IPS-NIHi7 (cell line): ENCODE measurements around the gene NCOR2.

Source experiments
- DNase-seq: peaks from one replicate; pipeline ENCODE4 v3.0.0; 2012; ENCODE audit warnings: mixed read lengths; ENCODE audit errors: extremely low spot score

The NCOR2 gene

DNA sequence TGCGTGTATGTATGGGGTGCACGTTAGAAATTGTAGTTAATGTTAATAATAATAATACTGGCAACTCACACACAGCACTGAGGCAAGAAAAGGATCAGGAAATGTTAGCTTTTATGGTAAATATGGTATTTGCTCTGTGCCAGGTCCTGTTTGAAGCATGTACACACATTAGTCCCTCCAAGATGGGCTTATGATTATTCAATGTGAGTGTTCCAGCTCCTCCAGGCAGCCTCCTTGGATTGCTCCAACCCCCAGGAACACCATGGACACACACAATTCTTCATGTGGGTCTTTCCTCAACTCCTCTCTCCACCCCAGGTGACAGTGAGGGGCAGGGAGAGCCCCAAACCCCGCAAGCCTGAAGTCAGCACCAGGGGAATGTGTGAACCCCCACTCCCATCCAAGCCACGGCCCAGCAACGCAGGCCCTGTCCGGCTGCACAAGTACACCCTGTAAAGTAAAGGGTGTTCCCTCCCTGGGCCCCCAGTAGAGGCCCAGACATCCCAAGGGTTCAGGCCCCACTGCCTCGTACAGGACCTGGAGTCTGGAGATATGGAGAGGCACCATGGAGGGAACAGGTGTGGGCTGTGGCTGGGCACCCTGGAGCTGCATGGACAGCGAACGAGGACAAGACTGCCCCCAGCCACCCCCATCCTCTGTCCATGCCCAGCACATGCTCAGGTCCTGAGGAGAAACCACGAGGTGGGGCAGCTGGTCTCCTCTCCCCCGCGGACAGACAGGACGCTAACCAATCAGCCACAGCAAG, 41.3 kb downstream of the NCOR2 start:
- no peak for DNase-seq

DNA sequence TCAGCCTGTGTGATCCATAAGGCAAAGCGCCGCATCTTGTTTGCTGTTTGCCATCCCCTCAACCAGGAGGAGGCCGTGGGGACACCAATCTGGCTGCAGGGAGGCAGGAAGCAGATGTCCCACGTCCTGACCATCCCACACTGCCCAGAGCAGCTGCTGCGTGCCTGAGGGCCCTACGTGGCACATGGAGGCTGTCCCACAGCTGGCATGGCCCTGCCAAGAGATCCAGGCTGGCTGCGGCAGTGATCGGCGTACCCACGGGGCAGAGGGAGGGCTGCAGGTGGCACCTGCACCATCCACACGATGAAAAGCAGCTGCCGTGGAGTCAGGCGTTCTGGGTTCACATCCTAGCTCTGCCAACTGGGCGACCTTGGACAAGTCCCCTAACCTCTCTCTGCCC, 42.0 kb downstream of the NCOR2 start:
- DNase-seq: no peak

DNA sequence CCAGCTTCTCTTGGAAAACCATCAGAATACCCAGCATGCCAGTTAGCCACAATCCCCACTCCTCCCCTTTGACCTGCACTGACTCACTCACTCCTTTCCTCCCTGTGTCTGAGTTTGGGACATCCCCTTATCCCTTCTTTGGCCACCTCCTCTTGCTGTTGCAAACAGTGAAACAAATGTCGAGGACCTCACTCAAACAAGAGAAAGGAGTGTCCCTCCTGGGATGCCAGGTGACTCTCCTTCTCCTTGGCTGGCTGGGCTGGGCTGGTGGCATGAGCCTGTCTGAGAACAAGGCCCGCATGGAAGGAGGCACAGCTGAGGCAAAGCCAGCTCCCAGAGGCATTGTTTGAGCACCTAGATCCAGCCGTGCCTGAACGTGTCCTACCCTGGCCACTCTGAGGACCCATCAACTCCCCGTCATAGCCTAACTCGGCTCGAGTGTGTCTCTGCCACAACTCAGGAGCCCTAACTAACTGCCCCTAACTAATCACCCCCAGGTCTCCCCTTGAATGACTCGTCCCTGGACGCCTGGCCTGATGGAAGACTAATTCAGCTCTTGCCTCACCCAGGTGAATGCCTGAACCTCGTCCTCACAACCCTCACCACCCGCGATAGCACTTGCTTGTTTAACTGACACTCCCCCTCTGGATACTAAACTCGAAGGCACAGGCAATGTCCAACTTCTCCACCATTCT, 43.0 kb downstream of the NCOR2 start:
- DNase-seq: no peak

DNA sequence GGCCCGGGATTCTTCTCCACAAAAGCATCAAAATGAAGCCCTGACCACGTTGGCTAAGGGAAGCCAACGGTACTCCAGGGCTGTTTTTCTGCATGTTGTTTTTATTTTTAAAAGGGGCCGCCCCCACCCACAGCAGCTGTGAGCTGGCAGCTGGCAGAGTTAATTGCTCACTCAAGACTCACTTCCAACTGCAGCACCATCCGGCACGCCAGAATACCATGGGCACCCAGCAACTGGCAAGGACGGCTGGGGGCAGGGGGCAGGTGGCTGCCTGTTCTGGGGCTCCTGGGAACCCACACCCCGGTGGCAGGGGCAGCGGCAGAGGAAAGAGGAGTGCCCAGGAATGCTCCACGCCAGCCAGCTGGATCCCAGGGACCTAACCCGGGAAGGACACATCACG, 44.3 kb downstream of the NCOR2 start:
- no peak for DNase-seq

DNA sequence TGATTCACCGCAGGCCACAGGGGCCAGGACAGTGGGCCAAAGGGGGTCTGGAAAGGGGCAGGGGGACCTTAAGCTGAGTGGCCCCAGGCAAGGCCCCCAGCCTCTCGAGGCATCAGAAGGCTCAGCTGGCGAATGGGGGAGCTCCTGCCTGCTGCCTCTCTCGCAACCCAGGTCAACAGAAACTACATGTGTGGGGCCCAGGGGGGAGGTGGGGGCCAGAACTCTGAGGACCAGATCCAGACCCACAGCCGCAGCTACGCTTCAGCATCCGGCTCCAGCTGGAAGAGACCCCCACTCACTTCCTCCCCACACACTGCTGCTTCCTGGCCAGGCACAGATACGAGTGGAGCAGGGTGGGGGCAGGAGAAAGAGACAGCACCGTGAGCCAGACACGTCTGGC, 46.5 kb downstream of the NCOR2 start:
- DNase-seq: no peak

DNA sequence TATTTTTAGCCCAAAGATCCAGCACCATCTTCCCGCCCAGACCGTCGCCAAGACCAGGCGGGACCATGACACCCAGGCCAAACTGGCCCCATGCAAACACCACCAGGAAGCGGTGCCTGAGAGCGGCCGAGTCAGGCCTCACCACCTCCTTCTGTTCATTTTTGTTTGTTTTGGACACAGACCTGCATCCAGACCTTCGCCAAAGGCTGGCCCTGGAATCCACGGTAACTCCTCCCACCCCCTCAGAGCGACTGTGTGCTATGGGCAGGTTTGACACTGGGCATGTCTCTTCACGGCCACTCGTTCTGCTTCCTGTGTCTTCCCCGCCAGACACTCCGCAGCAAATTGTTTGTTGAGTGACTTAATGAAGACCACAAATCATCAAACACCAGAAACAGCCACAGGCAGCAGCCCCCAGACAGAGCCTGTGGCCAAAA, 47.1 kb downstream of the NCOR2 start:
- DNase-seq: no peak

DNA sequence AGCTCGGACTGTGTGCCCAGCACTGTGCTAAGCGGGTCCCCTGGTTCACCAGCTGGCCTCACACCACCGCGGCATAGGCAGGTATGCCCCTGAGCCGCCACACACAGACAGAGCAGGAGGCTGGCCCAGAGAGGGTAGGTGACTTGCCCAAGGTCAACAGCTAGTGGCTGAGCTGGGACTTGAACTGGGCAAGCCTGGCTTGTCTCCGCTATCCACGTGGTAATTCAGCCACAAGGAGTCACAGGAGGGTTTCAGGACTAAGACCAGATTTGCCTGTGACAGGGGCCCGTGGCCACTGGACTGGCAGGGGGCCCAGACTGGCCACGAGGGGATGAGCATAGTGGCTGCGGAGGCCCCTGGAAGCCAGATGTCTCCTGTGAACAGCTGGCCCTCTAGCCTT, 47.7 kb downstream of the NCOR2 start:
- DNase-seq: no peak

DNA sequence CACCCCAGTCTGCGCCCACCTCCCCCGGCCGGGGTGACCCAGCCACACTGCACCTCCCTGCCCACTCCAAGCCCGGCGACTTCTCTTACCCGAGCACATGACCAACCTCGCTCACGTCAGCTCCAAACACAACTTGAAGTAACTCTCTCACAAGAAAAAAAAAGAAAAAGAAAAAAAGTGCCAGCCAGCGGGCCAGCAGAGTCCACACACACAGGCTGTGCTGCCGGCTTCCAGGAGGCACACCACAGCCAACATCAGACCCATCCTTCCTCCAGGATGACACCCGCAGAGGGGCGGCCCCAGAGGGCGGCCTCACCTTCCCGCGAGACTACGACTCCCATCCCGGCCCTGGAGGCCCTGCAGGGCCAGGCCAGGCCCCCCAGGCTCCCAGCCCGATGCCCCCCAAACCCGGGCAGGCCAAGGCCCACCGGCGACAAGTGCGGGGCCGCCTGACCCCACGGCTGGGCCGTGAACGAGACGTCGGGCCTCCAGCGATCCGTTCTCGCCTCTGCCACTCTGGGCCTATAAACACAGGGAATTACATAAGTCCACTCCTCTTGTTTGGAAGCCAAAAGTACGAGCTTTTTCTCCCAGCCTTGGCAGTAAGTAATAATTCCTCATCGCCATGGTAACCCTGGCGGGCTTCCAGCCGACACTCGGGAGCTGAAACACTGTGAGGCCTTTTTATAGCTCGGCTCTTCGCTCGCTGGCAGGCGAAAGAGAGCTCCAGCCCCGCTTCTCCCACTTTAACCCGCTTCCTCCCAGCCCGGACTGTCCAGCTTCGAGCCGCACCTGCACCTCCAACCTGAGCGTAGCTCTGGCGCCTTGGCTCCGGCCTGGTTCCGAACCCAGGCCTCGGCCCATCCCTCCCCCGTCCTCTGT, 49.1 kb downstream of the NCOR2 start:
- no peak for DNase-seq
